Kidney (tissue), 14 donors: ENCODE measurements around the gene DCUN1D3. TPM values are rescaled to one million over a fixed set of nuclear protein-coding genes. Genes with fewer than 3 reads are reported as not detected.

ENCODE experiments used
- DNase-seq, 5 donors: peaks; one replicate each; pipeline ENCODE4 v3.0.0-alpha.2; 2013 to 2020
- FAIRE-seq: peaks from 2 replicates; lab custom pipeline; 2012; peaks lifted over from hg19 to GRCh38; lab: Jason Lieb, UNC
- H3K27ac ChIP-seq, 2 donors: one replicate each; pipeline ENCODE4 v1.7.0; 2013; ENCODE audit warnings: low read depth in 2 of 2, low read length in 2 of 2, inconsistent platforms in 1 of 2
- H3K27me3 ChIP-seq: one replicate; pipeline ENCODE4 v1.7.1; 2013; ENCODE audit warnings: low read length, inconsistent platforms; ENCODE audit not compliant: control insufficient read depth, insufficient read depth
- H3K36me3 ChIP-seq, 3 donors: one replicate each; pipeline versions ENCODE4 v1.7.0 to v1.7.1; 2013; ENCODE audit warnings: low read length in 3 of 3, control low read depth in 1 of 3, inconsistent platforms in 1 of 3; ENCODE audit not compliant: insufficient read depth in 3 of 3, control insufficient read depth in 2 of 3
- H3K4me1 ChIP-seq, 3 donors: one replicate each; pipeline versions ENCODE4 v1.7.0 to v1.7.1; 2013; ENCODE audit warnings: low read length in 3 of 3, inconsistent platforms in 1 of 3, low read depth in 1 of 3; ENCODE audit not compliant: control insufficient read depth in 2 of 3, insufficient read depth in 2 of 3
- H3K4me3 ChIP-seq, 3 donors: one replicate each; pipeline versions ENCODE4 v1.7.0 to v1.8.1; 2013; ENCODE audit warnings: low read length in 3 of 3, control low read depth in 1 of 3, inconsistent platforms in 1 of 3
- H3K9ac ChIP-seq, 3 donors: one replicate each; pipeline versions ENCODE4 v1.7.0 to v1.7.1; 2013; ENCODE audit warnings: low read length in 3 of 3, control low read depth in 1 of 3, inconsistent platforms in 1 of 3
- H3K9me3 ChIP-seq, 3 donors: one replicate each; pipeline versions ENCODE4 v1.7.0 to v1.7.1; 2013; ENCODE audit warnings: low read length in 3 of 3, control low read depth in 1 of 3, inconsistent platforms in 1 of 3; ENCODE audit not compliant: control insufficient read depth in 2 of 3, insufficient read depth in 1 of 3
- intact Hi-C: fragments of 100-400 bp; cut with DNase I; formaldehyde crosslinking; loops from one replicate; pipeline ENCODE4 v1.11.1; 2022
- polyA plus RNA-seq: library from polyadenylated mRNA; stranded (reverse); fragments of 350-450 nt; fragmentation: Illumina TruSeq; extraction: RNeasy Lipid Tissue Mini Kit (QIAGEN cat#74804); gene quantifications from one replicate; pipeline ENCODE4 v1.2.3, GENCODE V29; 2014; ENCODE audit warnings: low read depth, low replicate concordance; ENCODE audit not compliant: insufficient read depth
- total RNA-seq: library from RNA; stranded (reverse); fragmentation: NEBNext Ultra II Directional; extraction: Animal tissue kit (Norgen Biotek cat#: 25700); gene quantifications from one replicate; pipeline ENCODE4 v1.2.1, GENCODE V29; 2021
- TF ChIP-seq, protein P1 (sequence below): IDR thresholded peaks from 3 replicates; pipeline ENCODE4 v1.5.1; 2012; ENCODE audit warnings: mild to moderate bottlenecking, moderate library complexity, borderline replicate concordance; ENCODE audit not compliant: insufficient read depth; ENCODE audit errors: extremely low read depth
- donor health status: control.
- donor health status: control.
- donor health status: control.
- donor health status: control.
- donor health status: control.
- donor health status: DM: yes; HTN: yes; CAD: no.
- donor health status: Normal renal cell carcinoma (clear cell type).

DCUN1D3 gene
- total and polyA plus RNA-seq, 2 donors from 2014 or later: 3.5 to 16.3 TPM

GRCh38 chr16:20899071-20899470 is 1.1 kb downstream of the DCUN1D3 start:
- Histone ChIP-seq H3K9me3 (no peaks in the 10 kb centered on the region), H3K9ac (peak overlapping the region; percentile 64 to 90 (median 81)), H3K4me3 (peak overlapping the region; percentile 71 to 83 (median 81)), H3K27ac (peak overlapping the region; percentile 88 to 96), H3K36me3 (peaks cover 0 to 2% (median 0%) of the 10 kb centered on the region in 3 donors), H3K27me3 (no peaks in the 10 kb centered on the region), H3K4me1 (peaks cover 0 to 22% (median 9%) of the 10 kb centered on the region in 3 donors)
- DNase-seq (peak in 2 of 5 donors; percentile 50 to 56), FAIRE-seq (no peak)
- TF ChIP-seq, protein P1, sequence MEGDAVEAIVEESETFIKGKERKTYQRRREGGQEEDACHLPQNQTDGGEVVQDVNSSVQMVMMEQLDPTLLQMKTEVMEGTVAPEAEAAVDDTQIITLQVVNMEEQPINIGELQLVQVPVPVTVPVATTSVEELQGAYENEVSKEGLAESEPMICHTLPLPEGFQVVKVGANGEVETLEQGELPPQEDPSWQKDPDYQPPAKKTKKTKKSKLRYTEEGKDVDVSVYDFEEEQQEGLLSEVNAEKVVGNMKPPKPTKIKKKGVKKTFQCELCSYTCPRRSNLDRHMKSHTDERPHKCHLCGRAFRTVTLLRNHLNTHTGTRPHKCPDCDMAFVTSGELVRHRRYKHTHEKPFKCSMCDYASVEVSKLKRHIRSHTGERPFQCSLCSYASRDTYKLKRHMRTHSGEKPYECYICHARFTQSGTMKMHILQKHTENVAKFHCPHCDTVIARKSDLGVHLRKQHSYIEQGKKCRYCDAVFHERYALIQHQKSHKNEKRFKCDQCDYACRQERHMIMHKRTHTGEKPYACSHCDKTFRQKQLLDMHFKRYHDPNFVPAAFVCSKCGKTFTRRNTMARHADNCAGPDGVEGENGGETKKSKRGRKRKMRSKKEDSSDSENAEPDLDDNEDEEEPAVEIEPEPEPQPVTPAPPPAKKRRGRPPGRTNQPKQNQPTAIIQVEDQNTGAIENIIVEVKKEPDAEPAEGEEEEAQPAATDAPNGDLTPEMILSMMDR: no peak
- intact Hi-C loops: no loop called here

DNA sequence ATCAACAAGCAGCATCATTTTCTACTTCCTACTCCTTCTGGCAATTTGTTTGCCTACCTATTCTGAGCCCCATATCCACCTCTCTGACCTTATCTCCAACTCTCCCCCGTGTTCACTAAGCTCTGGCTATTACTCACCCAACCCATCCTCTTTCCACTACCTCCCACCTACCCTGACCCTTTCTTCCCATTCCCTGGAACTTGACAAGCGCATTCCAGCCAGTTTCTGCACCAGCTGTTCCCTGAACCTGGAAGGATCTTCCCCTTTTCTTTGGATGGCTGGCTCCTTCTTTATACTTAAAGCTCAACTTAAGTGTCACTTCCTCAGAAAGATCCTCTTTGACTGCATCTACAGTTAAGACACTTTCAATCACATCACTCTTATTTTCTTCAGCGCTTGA is 2.2 kb downstream of the DCUN1D3 start:
- Histone ChIP-seq H3K4me3 (peak overlapping the region in 2 of 3 donors; percentile 81 to 83), H3K9ac (no peak overlapping the region), H3K27me3 (no peaks in the 10 kb centered on the region), H3K36me3 (peaks cover 0 to 2% (median 0%) of the 10 kb centered on the region in 3 donors), H3K27ac (peak overlapping the region; percentile 12 to 96), H3K4me1 (peaks cover 0 to 19% (median 0%) of the 10 kb centered on the region in 3 donors), H3K9me3 (no peaks in the 10 kb centered on the region)
- DNase-seq (peak in 1 of 5 donors; percentile 40), FAIRE-seq (no peak)
- intact Hi-C loops: no loop called here
- TF ChIP-seq, protein P1: no peak

- no peak for DNase-seq
- H3K27me3 ChIP-seq: no peaks in the 10 kb centered on the region
- H3K4me3 ChIP-seq: peak overlapping the region in 2 of 3 donors; percentile 81 to 83
- H3K4me1 ChIP-seq: peaks cover 0 to 17% (median 0%) of the 10 kb centered on the region in 3 donors
- H3K9me3 ChIP-seq: no peaks in the 10 kb centered on the region
- intact Hi-C loops: no loop called here
- FAIRE-seq: no peak
- TF ChIP-seq, protein P1: no peak
- peak overlapping the region in 1 of 2 donors; percentile 96 for H3K27ac ChIP-seq
- peaks cover 0 to 2% (median 0%) of the 10 kb centered on the region in 3 donors for H3K36me3 ChIP-seq
- no peak overlapping the region for H3K9ac ChIP-seq
Measured at GRCh38 chr16:20897253-20897897, 2.8 kb downstream of the DCUN1D3 start.
